Measurements from ENCODE around the gene TMEM182.

GRCh38 chr2:102753563-102754159 is 8.2 kb upstream of the TMEM182 start:
- TF ChIP-seq CTCF (conservative IDR thresholded peaks at IDR 0.05; ENCODE audit: low read depth, low read length) (peak; percentile 79), EZH2 (IDR thresholded peaks at IDR 0.05; ENCODE audit: borderline replicate concordance, low read depth, low read length, poor library complexity, severe bottlenecking) (no peak)

All from A673 (cell line).